ENCODE measurements around the gene TYMS. TPM values are rescaled to one million over a fixed set of nuclear protein-coding genes. Genes with fewer than 3 reads are reported as not detected.

TYMS gene
- total and polyA plus RNA-seq, 9 of the 15 experiments (the other 6 are each of a cell fraction or from before 2014, with no cell fraction given): 69.1 to 409 (median 175) TPM

DNA sequence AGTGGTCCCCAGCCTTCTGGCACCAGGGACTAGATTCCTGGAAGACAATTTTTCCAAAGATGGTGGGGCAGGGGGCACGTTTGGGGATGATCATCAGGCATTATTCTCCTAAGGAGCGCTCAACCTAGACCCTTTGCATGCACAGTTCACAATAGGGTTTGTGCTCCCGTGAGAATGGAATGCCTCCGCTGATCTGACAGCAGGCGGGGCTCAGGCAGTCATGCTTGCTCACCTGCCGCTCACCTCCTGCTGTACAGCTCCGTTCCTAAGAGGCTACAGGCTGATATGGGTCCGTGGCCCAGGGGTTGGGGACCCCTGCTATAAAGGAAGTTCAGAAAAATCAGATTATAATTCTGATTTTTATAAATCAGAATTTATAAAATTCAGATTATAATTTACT lies 22.3 kb upstream of the TYMS start:
- CTCF ChIA-PET (ENCODE audit: low intra/inter-chr PET ratio): no interaction called here
- 46% methylated on average over 8 of the region's 8 CpGs for WGBS (ENCODE audit: insufficient coverage, low coverage, missing lambda C conversion rate)
- Histone ChIP-seq H2AFZ (ENCODE audit: low read depth, low read length) (no peak overlapping the region), H3K9me1 (ENCODE audit: control insufficient read depth, insufficient read depth, low read length) (no peaks in the 10 kb centered on the region), H3K9me3 (replicated peaks; ENCODE audit: control insufficient read depth, insufficient read depth, low read depth, low read length) (peaks cover 2% of the 10 kb centered on the region; the same call in 1 of the 2 replicates), H3K36me3 (ENCODE audit: control insufficient read depth, insufficient read depth, low read length) (no peaks in the 10 kb centered on the region), H3K9ac (ENCODE audit: insufficient read depth in 1 of 2, low read depth in 2 of 2, low read length in 2 of 2) (no peak overlapping the region), H4K20me1 (replicated peaks; ENCODE audit: control insufficient read depth, insufficient read depth, low read length) (no peaks in the 10 kb centered on the region), H3K4me2 (ENCODE audit: insufficient read depth, low read length) (no peak overlapping the region), H3K27me3 (ENCODE audit: control insufficient read depth in 2 of 2, insufficient read depth in 2 of 2, low read length in 2 of 2) (no peaks in the 10 kb centered on the region), H3K4me1 (replicated peaks in 1 of 2; ENCODE audit: control insufficient read depth in 2 of 2, insufficient read depth in 2 of 2, low read length in 2 of 2) (no peaks in the 10 kb centered on the region; a peak in 1 of 5 replicates), H3K4me3 (no peak overlapping the region), H3K79me2 (ENCODE audit: control insufficient read depth, insufficient read depth, low read length) (no peaks in the 10 kb centered on the region), H3K27ac (ENCODE audit: extremely low read depth, low read depth, low read length) (no peak overlapping the region)
- no peak for FAIRE-seq
- TF ChIP-seq, protein P1, sequence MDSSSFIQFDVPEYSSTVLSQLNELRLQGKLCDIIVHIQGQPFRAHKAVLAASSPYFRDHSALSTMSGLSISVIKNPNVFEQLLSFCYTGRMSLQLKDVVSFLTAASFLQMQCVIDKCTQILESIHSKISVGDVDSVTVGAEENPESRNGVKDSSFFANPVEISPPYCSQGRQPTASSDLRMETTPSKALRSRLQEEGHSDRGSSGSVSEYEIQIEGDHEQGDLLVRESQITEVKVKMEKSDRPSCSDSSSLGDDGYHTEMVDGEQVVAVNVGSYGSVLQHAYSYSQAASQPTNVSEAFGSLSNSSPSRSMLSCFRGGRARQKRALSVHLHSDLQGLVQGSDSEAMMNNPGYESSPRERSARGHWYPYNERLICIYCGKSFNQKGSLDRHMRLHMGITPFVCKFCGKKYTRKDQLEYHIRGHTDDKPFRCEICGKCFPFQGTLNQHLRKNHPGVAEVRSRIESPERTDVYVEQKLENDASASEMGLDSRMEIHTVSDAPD (CRISPR knock-in tag; IDR thresholded peaks at IDR 0.05): no peak
- TF ChIP-seq RBM25 (IDR thresholded peaks at IDR 0.05; ENCODE audit: low read depth, low read length, severe bottlenecking) (no peak), E2F3 (CRISPR knock-in tag; IDR thresholded peaks at IDR 0.05) (no peak), IFI16 (CRISPR knock-in tag; IDR thresholded peaks at IDR 0.05) (no peak), MBD2 (IDR thresholded peaks at IDR 0.05; ENCODE audit: borderline replicate concordance, low read depth) (no peak), RBM14 (IDR thresholded peaks at IDR 0.05; ENCODE audit: borderline replicate concordance, insufficient read depth, low read depth, low read length) (no peak), CEBPG (CRISPR knock-in tag; IDR thresholded peaks at IDR 0.05) (no peak), CEBPG (tag; conservative IDR thresholded peaks at IDR 0.05 in 1 of 2, IDR thresholded peaks at IDR 0.05 in 1 of 2) (no peak), GTF2F1 (IDR thresholded peaks at IDR 0.05; ENCODE audit: low read depth, low read length) (no peak), LCOR (CRISPR knock-in tag; IDR thresholded peaks at IDR 0.05) (no peak), BHLHE40 (IDR thresholded peaks at IDR 0.05; ENCODE audit: low read length) (no peak), SMAD3 (CRISPR knock-in tag; conservative IDR thresholded peaks at IDR 0.05) (no peak), ZNF79 (CRISPR knock-in tag; IDR thresholded peaks at IDR 0.05; ENCODE audit: low read depth) (no peak), POLR2A (conservative IDR thresholded peaks at IDR 0.05) (no peak), JUND (IDR thresholded peaks at IDR 0.05; ENCODE audit: borderline replicate concordance, low read depth, low read length) (no peak), JUND (tag; IDR thresholded peaks at IDR 0.05; ENCODE audit: borderline replicate concordance, low read depth, low read length) (no peak), YBX1 (IDR thresholded peaks at IDR 0.05) (no peak), ARHGAP35 (IDR thresholded peaks at IDR 0.05; ENCODE audit: partially characterized antibody) (no peak), RCOR1 (IDR thresholded peaks at IDR 0.05; ENCODE audit: borderline replicate concordance in 1 of 2, low read depth in 2 of 2, low read length in 2 of 2) (no peak)
- BruUV-seq (replicated peaks): no TSS peak
- POLR2A ChIA-PET: interaction anchor here (0.6 to 1.4 kb wide), 2 partner anchors 9 to 1038 kb away, joined by 3 read pairs; no protein-coding TSS in a partner anchor
- no peak; the same call in 2 of the 3 replicates for ATAC-seq
- intact Hi-C loops (cut with micrococcal nuclease): no loop called here
- in situ Hi-C loops (cut with MboI): no loop called here
- no peak for DNase-seq (ENCODE audit: extremely low read depth in 1 of 4, low spot score in 3 of 4)
